Measurements from ENCODE around the gene OVCH2.

- TF ChIP-seq CTCF (IDR thresholded peaks at IDR 0.05; ENCODE audit: low read depth, low read length) (no peak), POLR2A (IDR thresholded peaks at IDR 0.05; ENCODE audit: extremely low read depth, insufficient read length) (no peak), MAX (IDR thresholded peaks at IDR 0.05; ENCODE audit: low read depth, low read length) (no peak)
These were observed 66.6 kb downstream of the OVCH2 start for GRCh38 chr11:7639643-7640025.

Measured in NB4 (cell line).